Lower leg skin (tissue), 3 donors: ENCODE measurements around the gene SCAF1.

ENCODE experiments used
- CTCF ChIP-seq, 3 donors: fragments of 450-650 bp; IDR thresholded peaks; one replicate each; pipeline ENCODE4 v1.5.1; 2016; ENCODE audit warnings: antibody characterized with exemption in 3 of 3, mild to moderate bottlenecking in 3 of 3, moderate library complexity in 2 of 3
- POLR2A ChIP-seq, 2 donors: fragments of 450-650 bp; IDR thresholded peaks; one replicate each; pipeline ENCODE4 v1.6.1; 2016 to 2017; ENCODE audit warnings: antibody characterized with exemption in 2 of 2, mild to moderate bottlenecking in 1 of 2, moderate library complexity in 1 of 2

GRCh38 chr19:49640113-49640898 is 1.7 kb upstream of the SCAF1 start, which contains the start of gene RRAS:
- TF ChIP-seq CTCF (IDR thresholded peaks at IDR 0.05) (no peak), POLR2A (IDR thresholded peaks at IDR 0.05) (no peak)
